K562 (cell line): ENCODE results near the gene RNPEP. TPM values are rescaled to one million over a fixed set of nuclear protein-coding genes. Genes with fewer than 3 reads are reported as not detected.

ENCODE experiments used
- ADNP ChIP-seq: fragments of 200-800 bp; sonication (Bioruptor generic); IDR thresholded peaks from 2 replicates; pipeline ENCODE4 v1.6.1; 2016; ENCODE audit warnings: missing genetic modification characterization, missing compliant biosample characterization
- BRCA1 ChIP-seq, 2 experiments: fragments of 450-650 bp in 1 of 2; sonication (generic) in 1 of 2; formaldehyde crosslinking in 1 of 2; IDR thresholded peaks; 2 replicates each; pipeline versions ENCODE4 v1.5.0 to v1.6.1; 2017 to 2020; ENCODE audit warnings: mild to moderate bottlenecking in 1 of 2, missing genetic modification reagents in 1 of 2
- EGR1 ChIP-seq: fragments of 450-650 bp; conservative IDR thresholded peaks from 2 replicates; pipeline ENCODE4 v1.6.1; 2017; ENCODE audit warnings: mild to moderate bottlenecking
- ELF2 ChIP-seq: fragments of 250-450 bp; sonication (Bioruptor Pico); IDR thresholded peaks from 2 replicates; pipeline ENCODE4 v1.5.0; 2021; ENCODE audit warnings: mild to moderate bottlenecking
- ELK1 ChIP-seq: sonication (generic); formaldehyde crosslinking; IDR thresholded peaks from 2 replicates; pipeline ENCODE4 v1.8.1; 2022; ENCODE audit warnings: missing genetic modification reagents
- FOXJ3 ChIP-seq: sonication (generic); formaldehyde crosslinking; IDR thresholded peaks from 2 replicates; pipeline ENCODE4 v1.4.0; 2020; ENCODE audit warnings: mild to moderate bottlenecking, missing genetic modification reagents
- FOXK2 ChIP-seq, 2 experiments: fragments of 450-650 bp; IDR thresholded peaks in 1 of 2; conservative IDR thresholded peaks in 1 of 2; 2 replicates each; pipeline ENCODE4 v1.6.1; 2016; ENCODE audit warnings: low read depth in 2 of 2, mild to moderate bottlenecking in 1 of 2
- GTF2B ChIP-seq: IDR thresholded peaks from 2 replicates; pipeline ENCODE4 v1.6.1; 2011; ENCODE audit not compliant: insufficient read length; ENCODE audit errors: extremely low read depth
- IFI16 ChIP-seq: fragments of 250-450 bp; sonication (Bioruptor Pico); IDR thresholded peaks from 2 replicates; pipeline ENCODE4 v2.1.2; 2022; ENCODE audit warnings: mild to moderate bottlenecking, inconsistent platforms
- KLF13 ChIP-seq: fragments of 450-650 bp; IDR thresholded peaks from 2 replicates; pipeline ENCODE4 v1.6.1; 2016; ENCODE audit warnings: missing genetic modification characterization, low read depth, mild to moderate bottlenecking, missing compliant biosample characterization, moderate library complexity, borderline replicate concordance
- MEF2A ChIP-seq: IDR thresholded peaks from 2 replicates; pipeline ENCODE4 v1.6.1; 2011; ENCODE audit warnings: low read depth, mild to moderate bottlenecking, low read length, moderate library complexity; ENCODE audit not compliant: control insufficient read depth
- MTA1 ChIP-seq: fragments of 450-650 bp; IDR thresholded peaks from 2 replicates; pipeline ENCODE4 v1.6.1; 2017; ENCODE audit warnings: borderline replicate concordance
- MXD1 ChIP-seq: fragments of 250-450 bp; sonication (Bioruptor Pico); IDR thresholded peaks from 2 replicates; pipeline ENCODE4 v1.8.0; 2021; ENCODE audit warnings: borderline replicate concordance, mild to moderate bottlenecking, moderate library complexity; ENCODE audit not compliant: poor library complexity, severe bottlenecking
- NCOR1 ChIP-seq: fragments of 450-650 bp; IDR thresholded peaks from 2 replicates; pipeline ENCODE4 v1.6.1; 2016; ENCODE audit warnings: mild to moderate bottlenecking, moderate library complexity
- RBM22 ChIP-seq: fragments of 200-400 bp; formaldehyde crosslinking; IDR thresholded peaks from 2 replicates; pipeline ENCODE4 v1.6.1; 2018; ENCODE audit warnings: low read length, low read depth; ENCODE audit not compliant: poor library complexity, severe bottlenecking
- RBM25 ChIP-seq: fragments of 200-400 bp; formaldehyde crosslinking; IDR thresholded peaks from 2 replicates; pipeline ENCODE4 v1.6.1; 2018; ENCODE audit warnings: low read length, low read depth, moderate library complexity; ENCODE audit not compliant: severe bottlenecking
- RCOR1 ChIP-seq, 2 experiments: IDR thresholded peaks; 2 replicates each; pipeline ENCODE4 v1.6.1; 2012; ENCODE audit warnings: low read depth in 2 of 2, low read length in 2 of 2, borderline replicate concordance in 1 of 2, improper control_type of control experiment in 1 of 2
- SMARCA5 ChIP-seq: fragments of 450-650 bp; IDR thresholded peaks from 2 replicates; pipeline ENCODE4 v1.6.1; 2016
- TARDBP ChIP-seq: fragments of 450-650 bp; IDR thresholded peaks from 2 replicates; pipeline ENCODE4 v1.6.1; 2016
- VEZF1 ChIP-seq: fragments of 200-800 bp; sonication (Bioruptor generic); IDR thresholded peaks from 2 replicates; pipeline ENCODE4 v1.6.1; 2017; ENCODE audit warnings: missing genetic modification characterization, missing compliant biosample characterization
- WHSC1 ChIP-seq: IDR thresholded peaks from one replicate; pipeline ENCODE4 v1.6.1; 2012; ENCODE audit warnings: low read length, control low read depth, inconsistent platforms
- ZBTB33 ChIP-seq: sonication (generic); formaldehyde crosslinking; IDR thresholded peaks from 2 replicates; pipeline ENCODE4 v1.8.1; 2023; ENCODE audit warnings: mild to moderate bottlenecking, missing genetic modification reagents
- ZNF124 ChIP-seq: sonication (generic); formaldehyde crosslinking; IDR thresholded peaks from 2 replicates; pipeline ENCODE4 v1.8.1; 2022; ENCODE audit warnings: missing genetic modification reagents
- ZNF316 ChIP-seq: fragments of 450-650 bp; IDR thresholded peaks from 2 replicates; pipeline ENCODE4 v1.6.1; 2016
- ZNF436 ChIP-seq: fragments of 250-450, 450-650 bp; sonication (Bioruptor Pico); formaldehyde crosslinking; IDR thresholded peaks from 2 replicates; pipeline ENCODE4 v1.7.0; 2020; ENCODE audit warnings: mild to moderate bottlenecking
- ZNF707 ChIP-seq: fragments of 250-450 bp; sonication (Bioruptor Pico); conservative IDR thresholded peaks from 2 replicates; pipeline ENCODE4 v1.8.0; 2022; ENCODE audit warnings: inconsistent platforms, mild to moderate bottlenecking, moderate library complexity
- polyA plus RNA-seq, 8 experiments: library from polyadenylated mRNA; depleted of rRNA in 4 of 8; stranded (reverse) in 5 of 8; unstranded in 3 of 8; fragments of >200 nt; fragmentation: Nextera tagmentation in 2 of 8; fragmentation: Illumina TruSeq in 1 of 8; extraction: Ambion mirVana in 2 of 8; extraction: Trizol in 1 of 8; gene quantifications; 2 replicates each; pipeline versions ENCODE4 v1.2.1 to v1.2.3, GENCODE V29; 2011 to 2014; ENCODE audit warnings: inconsistent platforms in 1 of 8, missing spikeins in 1 of 8
- total RNA-seq, 7 experiments: library from RNA; depleted of rRNA in 6 of 7; stranded (reverse); fragments of >200 nt in 6 of 7; fragmentation: Illumina TruSeq in 2 of 7; extraction: Trizol in 2 of 7; gene quantifications; 2 replicates each; pipeline versions ENCODE4 v1.2.1 to v1.2.3, GENCODE V29; 2011 to 2021; ENCODE audit warnings: low replicate concordance in 1 of 7

Gene RNPEP
- total and polyA plus RNA-seq, 9 of the 15 experiments (the other 6 are each of a cell fraction or from before 2014, with no cell fraction given): 27.5 to 131 (median 63.4) TPM

GRCh38 chr1:201942129-201942495, 40.3 kb upstream of the RNPEP start (continued):
- TF ChIP-seq ELK1 (no peak), ZNF124 (CRISPR knock-in tag) (no peak), WHSC1 (no peak), FOXJ3 (CRISPR knock-in tag) (no peak), GTF2B (no peak), RBM22 (no peak), ZBTB33 (no peak), EGR1 (no peak), BRCA1 (IDR thresholded peaks at IDR 0.05) (no peak), BRCA1 (CRISPR knock-in tag; IDR thresholded peaks at IDR 0.05) (no peak), VEZF1 (no peak), KLF13 (tag) (no peak), MEF2A (no peak), SMARCA5 (peak; percentile 94), ZNF316 (no peak), IFI16 (CRISPR knock-in tag) (no peak; the same call in 1 of the 2 replicates), RCOR1 (IDR thresholded peaks at IDR 0.05; ENCODE audit: borderline replicate concordance in 1 of 2, low read depth in 2 of 2, low read length in 2 of 2) (peak in 1 of 2 experiments; percentile 65; a peak in 1 of 4 replicates), ELF2 (CRISPR knock-in tag) (no peak), TARDBP (no peak), NCOR1 (no peak), ZNF436 (CRISPR knock-in tag) (peak; percentile 92), MTA1 (no peak), ZNF707 (CRISPR knock-in tag) (no peak), MXD1 (CRISPR knock-in tag) (no peak), FOXK2 (conservative IDR thresholded peaks at IDR 0.05 in 1 of 2, IDR thresholded peaks at IDR 0.05 in 1 of 2; ENCODE audit: low read depth in 2 of 2) (no peak), RBM25 (peak; percentile 85), ADNP (tag) (peak; percentile 65; the same call in 1 of the 2 replicates)
